C4-2B (cell line): ENCODE results near the gene GPSM3.

ENCODE experiments used
- CTCF ChIP-seq: fragments of 450-650 bp; conservative IDR thresholded peaks from 2 replicates; pipeline ENCODE4 v1.5.1; 2017; ENCODE audit warnings: mild to moderate bottlenecking
- ZFX ChIP-seq: fragments of 450-650 bp; IDR thresholded peaks from 2 replicates; pipeline ENCODE4 v1.6.1; 2017

DNA sequence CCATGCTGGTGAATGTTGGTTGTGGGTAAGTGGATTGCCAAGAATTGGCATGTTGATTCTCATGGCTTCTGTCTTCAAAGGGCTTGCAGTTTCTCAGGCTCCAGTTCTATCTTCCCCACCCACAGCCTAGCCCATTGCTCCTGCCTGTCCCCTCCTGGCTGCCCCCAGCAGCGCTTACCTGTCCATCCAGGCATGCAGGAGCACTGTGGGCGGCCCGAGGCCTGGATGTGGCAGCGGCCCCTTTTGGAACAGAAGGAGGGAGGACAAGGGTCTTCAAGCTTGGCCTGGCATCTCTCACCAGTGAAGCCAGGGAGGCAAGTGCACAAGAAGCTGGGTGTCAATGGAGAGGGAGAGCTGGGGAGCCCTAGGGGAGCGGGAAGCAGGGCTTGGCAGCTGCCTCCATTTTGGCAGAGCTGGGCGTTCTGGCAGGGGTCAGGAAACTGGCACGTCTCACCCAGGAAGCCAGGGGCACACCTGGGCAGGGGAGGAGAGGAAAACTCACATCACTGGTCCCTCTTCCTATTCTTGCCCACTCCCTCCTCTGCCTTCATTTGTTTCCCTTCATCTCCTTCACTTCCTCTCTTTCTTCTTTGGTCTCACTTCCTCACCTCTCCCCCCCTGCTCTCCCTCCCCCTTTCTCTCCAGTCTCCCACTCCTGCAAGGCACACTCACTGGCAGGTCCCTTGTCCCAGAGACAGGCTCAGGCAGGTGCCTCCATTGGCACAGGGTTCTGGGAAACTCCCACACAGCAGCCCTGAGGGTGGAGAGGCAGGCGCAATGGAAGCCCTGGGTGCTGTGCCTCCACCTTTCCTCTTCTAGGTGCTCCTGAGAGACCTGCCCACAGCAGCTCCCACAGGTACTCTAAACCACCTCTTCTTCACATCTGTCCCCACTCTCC is 30.1 kb upstream of the GPSM3 start:
- TF ChIP-seq CTCF, result no peak
- no peak for TF ChIP-seq ZFX
